Measurements from ENCODE around the gene TENM4. TPM values are rescaled to one million over a fixed set of nuclear protein-coding genes. Genes with fewer than 3 reads are reported as not detected.

Gene TENM4
- total RNA-seq, 1 donor from 2014 or later = 0.63 TPM

DNA sequence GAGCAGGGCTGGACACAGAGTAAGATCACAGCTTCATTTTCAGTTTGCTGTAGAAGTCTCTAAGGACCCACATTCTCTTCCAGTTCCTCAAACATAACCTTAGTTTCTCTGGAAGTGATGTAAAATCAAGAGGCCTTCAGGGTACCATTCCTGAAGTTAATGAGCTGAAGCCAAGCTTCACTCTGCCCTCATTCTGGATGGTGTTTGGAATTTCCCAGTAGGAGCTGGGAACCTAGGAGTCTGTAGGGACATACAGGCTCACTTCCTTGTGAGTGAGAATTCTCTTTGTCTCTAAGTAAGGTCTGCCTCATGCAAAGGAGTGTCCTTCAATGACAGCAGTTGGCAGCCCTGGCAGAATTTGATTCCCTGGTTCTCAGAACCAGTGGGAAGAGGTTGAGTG lies 723.8 kb downstream of the TENM4 start:
- no peak overlapping the region for H3K4me3 ChIP-seq
- DNase-seq = no peak
- no peaks in the 10 kb centered on the region for H3K36me3 ChIP-seq
- H3K9me3 ChIP-seq (replicated peaks) = no peaks in the 10 kb centered on the region
- H3K27ac ChIP-seq (replicated peaks) = no peak overlapping the region
- H3K4me1 ChIP-seq = no peaks in the 10 kb centered on the region
- peaks cover 7% of the 10 kb centered on the region for H3K27me3 ChIP-seq (ENCODE audit: low read depth)
- intact Hi-C loops (cut with micrococcal nuclease) = no loop called here
- TF ChIP-seq, protein P1, sequence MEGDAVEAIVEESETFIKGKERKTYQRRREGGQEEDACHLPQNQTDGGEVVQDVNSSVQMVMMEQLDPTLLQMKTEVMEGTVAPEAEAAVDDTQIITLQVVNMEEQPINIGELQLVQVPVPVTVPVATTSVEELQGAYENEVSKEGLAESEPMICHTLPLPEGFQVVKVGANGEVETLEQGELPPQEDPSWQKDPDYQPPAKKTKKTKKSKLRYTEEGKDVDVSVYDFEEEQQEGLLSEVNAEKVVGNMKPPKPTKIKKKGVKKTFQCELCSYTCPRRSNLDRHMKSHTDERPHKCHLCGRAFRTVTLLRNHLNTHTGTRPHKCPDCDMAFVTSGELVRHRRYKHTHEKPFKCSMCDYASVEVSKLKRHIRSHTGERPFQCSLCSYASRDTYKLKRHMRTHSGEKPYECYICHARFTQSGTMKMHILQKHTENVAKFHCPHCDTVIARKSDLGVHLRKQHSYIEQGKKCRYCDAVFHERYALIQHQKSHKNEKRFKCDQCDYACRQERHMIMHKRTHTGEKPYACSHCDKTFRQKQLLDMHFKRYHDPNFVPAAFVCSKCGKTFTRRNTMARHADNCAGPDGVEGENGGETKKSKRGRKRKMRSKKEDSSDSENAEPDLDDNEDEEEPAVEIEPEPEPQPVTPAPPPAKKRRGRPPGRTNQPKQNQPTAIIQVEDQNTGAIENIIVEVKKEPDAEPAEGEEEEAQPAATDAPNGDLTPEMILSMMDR (IDR thresholded peaks at IDR 0.05; ENCODE audit: borderline replicate concordance) = no peak

DNA sequence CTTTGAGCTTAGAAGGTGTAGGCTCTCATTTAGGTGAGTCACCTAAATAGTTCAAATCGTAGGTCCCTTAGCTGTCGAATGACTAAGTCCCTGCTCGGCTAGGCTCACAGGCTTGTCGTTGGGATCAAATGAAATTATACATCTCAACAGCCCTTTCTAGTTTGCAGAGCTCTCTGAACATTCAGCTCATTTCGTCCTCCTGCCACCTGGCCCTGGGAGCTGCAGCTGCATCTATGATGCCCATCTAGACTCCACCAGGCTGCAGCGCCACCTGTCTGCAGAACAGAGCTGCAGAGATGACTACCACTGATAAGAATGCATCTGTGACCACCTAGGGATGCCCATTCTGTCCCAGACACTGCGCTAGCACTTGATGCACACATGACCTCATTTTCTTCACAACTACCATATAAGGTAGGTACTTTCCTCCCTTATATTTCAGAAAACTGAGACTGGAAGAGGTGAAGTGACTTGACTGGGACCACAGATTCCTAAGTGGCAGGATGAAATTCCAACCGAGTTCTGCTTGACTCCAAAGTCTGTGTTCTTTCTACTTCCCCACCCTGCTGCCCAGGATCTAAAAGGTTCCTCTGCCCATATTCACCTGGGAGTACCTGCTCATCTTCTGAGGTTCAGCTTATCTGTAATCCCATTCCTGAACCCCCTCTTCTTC lies 725.1 kb downstream of the TENM4 start:
- Histone ChIP-seq H3K4me3 (no peak overlapping the region), H3K27ac (replicated peaks) (no peak overlapping the region), H3K4me1 (no peaks in the 10 kb centered on the region), H3K9me3 (replicated peaks) (no peaks in the 10 kb centered on the region), H3K36me3 (no peaks in the 10 kb centered on the region), H3K27me3 (ENCODE audit: low read depth) (peaks cover 11% of the 10 kb centered on the region)
- intact Hi-C loops (cut with micrococcal nuclease) = no loop called here
- DNase-seq = no peak
- TF ChIP-seq, protein P1 (IDR thresholded peaks at IDR 0.05; ENCODE audit: borderline replicate concordance) = peak; percentile 51

DNA sequence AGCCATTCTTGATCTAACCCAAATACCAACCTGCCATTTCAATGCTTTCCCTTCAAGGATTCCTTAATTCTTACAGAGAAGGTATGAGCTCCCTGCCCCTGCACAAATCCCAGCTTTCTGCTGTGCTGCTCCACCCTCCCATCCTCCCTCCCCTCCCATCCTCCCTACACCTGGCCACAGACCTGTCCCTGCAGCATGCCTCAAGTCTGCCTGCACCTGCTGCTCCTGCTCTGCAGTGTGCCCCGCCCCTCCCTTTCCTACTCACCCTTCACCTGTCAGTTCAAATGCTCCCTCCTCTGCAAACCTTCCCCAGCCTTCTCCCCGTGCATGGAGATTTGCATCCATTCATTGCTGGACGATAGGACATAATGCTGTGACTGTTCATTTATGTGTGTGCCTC lies 726.3 kb downstream of the TENM4 start:
- Histone ChIP-seq H3K4me3 (no peak overlapping the region), H3K27me3 (ENCODE audit: low read depth) (peaks cover 22% of the 10 kb centered on the region), H3K9me3 (replicated peaks) (no peaks in the 10 kb centered on the region), H3K4me1 (no peaks in the 10 kb centered on the region), H3K27ac (replicated peaks) (no peak overlapping the region), H3K36me3 (no peaks in the 10 kb centered on the region)
- intact Hi-C loops (cut with micrococcal nuclease) = no loop called here
- TF ChIP-seq, protein P1 (IDR thresholded peaks at IDR 0.05; ENCODE audit: borderline replicate concordance) = no peak
- DNase-seq = no peak

DNA sequence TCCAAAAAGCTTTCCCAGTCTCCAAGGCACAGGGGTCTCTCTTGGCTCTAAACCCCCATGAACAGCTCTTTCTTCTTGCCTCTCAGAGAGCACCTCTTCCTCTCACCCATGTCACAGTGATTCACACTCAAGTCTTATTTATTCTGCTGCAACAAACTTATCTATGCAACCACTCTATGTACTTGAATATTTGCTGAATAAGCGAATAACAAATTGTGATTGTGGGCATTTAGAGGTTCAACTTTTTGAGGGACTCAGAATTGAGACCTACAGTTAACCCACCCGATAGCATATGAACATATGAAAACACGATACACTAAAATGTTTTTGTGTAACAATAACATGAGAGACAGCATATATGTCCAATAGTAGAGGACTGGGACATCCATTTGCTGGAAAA lies 729.1 kb downstream of the TENM4 start:
- DNase-seq = no peak
- no peaks in the 10 kb centered on the region for H3K36me3 ChIP-seq
- H3K27me3 ChIP-seq (ENCODE audit: low read depth) = peaks cover 22% of the 10 kb centered on the region
- no peak overlapping the region for H3K27ac ChIP-seq (replicated peaks)
- TF ChIP-seq, protein P1 (IDR thresholded peaks at IDR 0.05; ENCODE audit: borderline replicate concordance) = no peak
- no peaks in the 10 kb centered on the region for H3K4me1 ChIP-seq
- H3K4me3 ChIP-seq = no peak overlapping the region
- intact Hi-C loops (cut with micrococcal nuclease) = no loop called here
- H3K9me3 ChIP-seq (replicated peaks) = no peaks in the 10 kb centered on the region

DNA sequence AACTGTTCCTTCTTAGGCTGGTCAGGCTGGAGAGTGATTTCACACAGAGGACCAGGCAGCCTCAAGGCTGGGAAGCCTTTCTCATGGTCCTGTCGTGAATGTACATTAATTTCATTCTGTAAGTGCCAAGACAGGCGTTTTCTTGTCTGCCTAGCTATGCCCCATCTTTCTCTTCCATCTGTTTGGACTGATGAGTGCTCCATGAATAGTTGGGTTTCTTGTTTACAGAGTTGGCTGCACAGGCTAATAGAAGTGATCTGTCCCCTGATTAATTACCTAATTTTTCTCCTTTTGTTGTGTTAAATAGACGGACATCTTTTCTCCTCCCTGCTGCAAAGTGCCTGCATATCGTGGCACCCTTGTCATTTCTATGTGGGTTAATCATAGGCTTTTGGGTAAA lies 730.4 kb downstream of the TENM4 start:
- peaks cover 22% of the 10 kb centered on the region for H3K27me3 ChIP-seq (ENCODE audit: low read depth)
- no peaks in the 10 kb centered on the region for H3K36me3 ChIP-seq
- no peak overlapping the region for H3K27ac ChIP-seq (replicated peaks)
- no peak overlapping the region for H3K4me3 ChIP-seq
- TF ChIP-seq, protein P1 (IDR thresholded peaks at IDR 0.05; ENCODE audit: borderline replicate concordance) = no peak
- intact Hi-C loops (cut with micrococcal nuclease) = no loop called here
- no peak for DNase-seq
- no peaks in the 10 kb centered on the region for H3K9me3 ChIP-seq (replicated peaks)
- no peaks in the 10 kb centered on the region for H3K4me1 ChIP-seq
